Astrocyte (in vitro differentiated cells and primary cell): ENCODE measurements around the gene SRPRB.

Experiments used
- EZH2 ChIP-seq: IDR thresholded peaks from 2 replicates; pipeline ENCODE4 v1.6.1; 2012; ENCODE audit warnings: mild to moderate bottlenecking, low read length, inconsistent platforms; ENCODE audit not compliant: insufficient read depth
- TF ChIP-seq, protein P1 (sequence below): IDR thresholded peaks from 2 replicates; pipeline ENCODE4 v1.5.1; 2011; ENCODE audit warnings: low read depth, mild to moderate bottlenecking, inconsistent platforms, low read length, moderate library complexity; ENCODE audit not compliant: insufficient read depth

DNA sequence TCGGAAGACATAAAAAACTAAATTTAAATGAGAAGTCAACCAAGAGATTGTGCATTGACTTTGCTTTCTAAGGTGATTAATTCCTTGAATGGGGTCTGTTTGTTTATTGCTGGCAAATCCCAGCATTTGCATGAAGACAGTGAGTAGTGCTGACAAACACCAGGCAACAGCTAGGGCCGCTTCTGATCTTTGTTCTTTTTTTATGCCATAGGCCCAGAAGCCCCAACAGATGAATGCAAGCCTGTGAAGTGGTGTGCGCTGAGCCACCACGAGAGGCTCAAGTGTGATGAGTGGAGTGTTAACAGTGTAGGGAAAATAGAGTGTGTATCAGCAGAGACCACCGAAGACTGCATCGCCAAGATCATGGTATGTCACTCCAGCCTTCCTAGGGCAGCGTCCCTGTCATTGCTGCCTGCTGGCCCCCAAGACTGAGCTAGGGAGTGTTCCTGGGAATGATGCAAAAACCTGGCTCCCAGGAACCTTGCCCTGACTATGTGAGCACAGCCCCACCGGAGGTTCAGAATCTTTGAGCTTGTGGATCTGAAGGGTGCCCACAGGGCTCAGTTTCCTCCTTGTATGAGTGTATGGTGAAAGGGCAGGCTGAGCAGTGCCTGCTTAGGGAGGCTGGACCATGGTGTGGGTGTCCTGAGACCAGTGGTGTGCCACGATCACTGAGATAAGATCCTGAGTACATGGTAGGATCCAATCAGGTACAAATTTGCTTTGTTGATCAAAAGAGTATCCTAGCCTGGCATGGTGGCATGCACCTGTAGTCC, 46.5 kb upstream of the SRPRB start:
- TF ChIP-seq, protein P1, sequence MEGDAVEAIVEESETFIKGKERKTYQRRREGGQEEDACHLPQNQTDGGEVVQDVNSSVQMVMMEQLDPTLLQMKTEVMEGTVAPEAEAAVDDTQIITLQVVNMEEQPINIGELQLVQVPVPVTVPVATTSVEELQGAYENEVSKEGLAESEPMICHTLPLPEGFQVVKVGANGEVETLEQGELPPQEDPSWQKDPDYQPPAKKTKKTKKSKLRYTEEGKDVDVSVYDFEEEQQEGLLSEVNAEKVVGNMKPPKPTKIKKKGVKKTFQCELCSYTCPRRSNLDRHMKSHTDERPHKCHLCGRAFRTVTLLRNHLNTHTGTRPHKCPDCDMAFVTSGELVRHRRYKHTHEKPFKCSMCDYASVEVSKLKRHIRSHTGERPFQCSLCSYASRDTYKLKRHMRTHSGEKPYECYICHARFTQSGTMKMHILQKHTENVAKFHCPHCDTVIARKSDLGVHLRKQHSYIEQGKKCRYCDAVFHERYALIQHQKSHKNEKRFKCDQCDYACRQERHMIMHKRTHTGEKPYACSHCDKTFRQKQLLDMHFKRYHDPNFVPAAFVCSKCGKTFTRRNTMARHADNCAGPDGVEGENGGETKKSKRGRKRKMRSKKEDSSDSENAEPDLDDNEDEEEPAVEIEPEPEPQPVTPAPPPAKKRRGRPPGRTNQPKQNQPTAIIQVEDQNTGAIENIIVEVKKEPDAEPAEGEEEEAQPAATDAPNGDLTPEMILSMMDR: no peak
- no peak for TF ChIP-seq EZH2
